Right lung (tissue), 5 donors: ENCODE measurements around the gene PTH2. TPM values are rescaled to one million over a fixed set of nuclear protein-coding genes. Genes with fewer than 3 reads are reported as not detected.

Source experiments
- DNase-seq, 2 donors: peaks; one replicate each; pipeline ENCODE4 v3.0.0-alpha.2; 2013
- polyA plus RNA-seq, 5 donors: library from polyadenylated mRNA; unstranded; fragments of 120-200 nt; gene quantifications; one replicate each; pipeline versions ENCODE4 v1.2.1 to v1.2.3, GENCODE V29; 2013; ENCODE audit warnings: inconsistent platforms in 1 of 5, low replicate concordance in 1 of 5; ENCODE audit not compliant: insufficient read length in 5 of 5, insufficient read depth in 1 of 5

The PTH2 gene
- polyA plus RNA-seq, 5 donors, result not detected

DNA sequence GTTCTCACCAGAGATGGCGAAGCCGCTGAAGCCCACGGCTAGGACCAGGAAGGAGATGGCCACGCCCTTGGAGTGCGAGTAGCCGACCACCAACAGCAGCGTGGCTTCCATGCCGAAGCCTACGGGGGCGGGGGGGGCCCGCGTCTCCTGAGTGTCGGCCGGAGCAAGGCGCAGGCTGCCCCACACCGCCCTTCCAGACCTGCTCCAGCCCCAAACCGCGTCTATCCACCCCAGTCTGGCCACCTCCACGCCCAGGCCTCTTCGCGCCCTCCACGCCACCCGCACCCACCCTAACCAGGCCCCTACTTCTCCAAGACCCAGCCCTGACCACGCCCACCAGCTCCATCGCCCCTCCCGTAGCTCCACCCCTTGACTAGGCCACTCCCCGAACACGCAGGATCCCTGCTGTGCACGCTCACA is 8.1 kb upstream of the PTH2 start:
- no peak for DNase-seq

DNA sequence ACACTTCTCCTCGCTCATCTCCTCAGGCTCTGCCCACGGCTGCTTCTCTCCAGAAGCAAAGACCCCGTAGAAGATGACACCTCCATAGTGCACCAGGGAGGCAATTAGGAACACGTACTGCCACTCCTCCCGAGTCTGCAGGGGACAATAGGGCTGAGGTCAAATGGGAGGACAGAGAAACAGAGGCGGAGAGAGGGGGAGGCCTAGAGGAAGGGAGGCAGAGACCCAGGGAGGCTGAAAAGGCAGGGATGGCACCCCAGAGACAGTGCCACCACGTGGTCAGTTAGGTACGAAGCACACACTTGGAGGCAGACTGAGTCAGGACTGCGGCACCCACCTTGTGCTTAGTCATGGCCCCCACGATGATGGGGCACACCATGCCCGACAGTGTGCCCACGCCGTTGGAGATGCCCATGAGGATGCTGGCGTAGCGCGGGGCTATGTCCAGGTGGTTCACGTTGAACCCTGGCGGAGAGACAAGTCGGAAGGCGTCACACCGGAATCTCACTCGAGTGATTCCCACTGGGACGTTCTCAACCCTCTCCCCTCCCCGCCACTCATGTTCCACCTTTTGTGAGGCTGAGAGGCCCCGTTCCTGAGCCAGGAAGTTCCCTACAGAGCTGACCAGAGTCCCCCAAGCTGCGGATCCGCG is 7.6 kb upstream of the PTH2 start:
- DNase-seq, result no peak

DNA sequence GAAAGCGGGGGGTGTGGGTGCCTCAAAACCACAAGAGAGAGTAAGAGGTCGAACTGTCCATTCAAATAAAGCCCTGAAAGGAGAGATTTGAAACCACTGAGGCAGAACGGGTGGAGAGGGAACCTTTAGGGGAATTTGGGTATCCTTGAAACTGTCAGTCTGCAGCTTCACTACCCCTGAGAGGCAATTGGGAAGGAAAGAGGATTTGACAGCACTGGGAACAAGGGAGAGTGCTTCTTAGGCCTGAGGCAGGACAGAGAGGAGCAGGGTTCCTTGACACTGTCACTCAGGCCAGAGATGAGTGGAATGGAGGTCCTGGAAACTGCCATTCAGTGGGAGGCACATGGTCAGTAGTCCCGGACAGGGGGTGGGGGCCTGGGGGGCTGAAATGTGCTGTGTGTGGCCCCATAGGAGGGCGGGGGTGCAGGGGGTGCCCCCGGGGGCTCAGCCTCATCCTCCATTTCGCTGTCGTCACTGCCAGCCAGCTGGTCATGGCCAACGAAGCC is 7.0 kb upstream of the PTH2 start:
- no peak for DNase-seq

DNA sequence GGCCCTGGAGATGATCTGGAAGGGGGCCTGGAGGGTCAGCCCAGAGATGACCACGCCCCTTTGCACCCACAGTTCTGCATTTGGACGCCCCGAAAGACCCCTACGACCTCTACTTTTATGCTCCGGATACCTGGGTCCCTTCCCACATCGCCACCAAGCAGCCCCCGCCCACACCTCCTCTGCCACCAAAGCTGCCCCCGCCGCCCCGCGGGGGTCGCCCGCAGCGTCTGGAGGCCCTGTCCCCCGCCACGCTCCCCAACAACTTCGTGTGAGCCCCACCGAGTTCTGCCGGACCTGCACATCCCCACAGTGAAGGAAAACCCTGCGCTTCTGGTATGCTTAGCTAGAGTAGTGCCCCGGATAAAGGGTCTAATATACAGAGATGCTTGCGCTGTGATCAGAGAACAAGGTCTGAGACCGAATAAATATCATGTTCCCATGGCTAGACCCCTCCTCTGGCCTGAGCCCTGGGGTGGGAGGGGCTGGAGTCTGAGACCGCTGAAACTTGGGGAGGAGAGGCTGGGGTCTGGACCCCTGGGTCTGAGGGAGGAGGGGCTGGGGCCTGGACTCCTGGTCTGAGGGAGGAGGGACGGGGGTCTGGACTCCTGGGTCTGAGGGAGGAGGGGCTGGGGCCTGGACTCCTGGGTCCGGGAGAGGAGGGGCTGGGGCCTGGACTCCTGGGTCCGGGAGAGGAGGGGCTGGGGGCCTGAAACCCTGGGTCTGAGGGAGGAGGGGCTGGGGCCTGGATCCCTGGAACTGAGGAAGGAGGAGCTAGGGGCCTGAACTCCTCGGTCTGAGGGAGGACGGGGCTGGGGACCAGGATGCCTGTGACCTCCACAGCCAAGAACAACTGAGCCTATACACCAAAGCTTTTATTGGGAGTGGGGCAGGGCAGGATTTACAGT is 5.6 kb upstream of the PTH2 start:
- DNase-seq, result no peak

DNA sequence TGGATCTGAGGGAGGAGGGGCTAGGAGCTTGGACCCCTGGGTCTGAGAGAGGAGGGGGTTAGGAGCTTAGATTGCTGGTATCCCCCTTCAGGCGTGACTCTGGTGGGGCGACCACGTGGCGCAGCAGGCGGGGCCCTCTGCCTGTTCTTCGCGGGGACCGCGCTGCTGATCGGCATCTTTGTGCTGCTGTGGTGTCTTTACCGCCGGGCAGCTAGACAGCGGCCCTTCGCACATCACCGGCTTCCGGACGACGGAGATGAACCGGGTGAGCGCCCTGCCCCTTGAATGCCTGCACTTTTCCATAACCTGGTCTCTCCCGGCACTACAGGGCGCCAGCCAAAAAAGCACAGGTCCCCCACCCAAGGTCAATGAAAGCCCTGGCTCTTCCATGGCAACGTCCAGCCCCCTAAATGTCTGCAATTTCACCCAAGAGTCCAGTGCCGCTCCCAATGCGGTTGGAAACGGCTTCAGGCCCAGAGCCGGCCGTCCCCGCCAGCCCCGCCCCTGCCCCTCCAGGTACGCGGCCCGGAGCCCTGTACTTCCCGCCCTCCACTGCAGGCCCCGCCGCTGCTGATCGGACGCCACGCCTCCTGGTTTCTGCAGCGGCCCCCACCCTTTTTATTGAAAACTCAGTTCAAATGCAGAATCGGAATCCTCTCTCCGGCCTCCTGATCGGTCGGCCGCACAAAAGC is 4.8 kb upstream of the PTH2 start:
- no peak for DNase-seq

DNA sequence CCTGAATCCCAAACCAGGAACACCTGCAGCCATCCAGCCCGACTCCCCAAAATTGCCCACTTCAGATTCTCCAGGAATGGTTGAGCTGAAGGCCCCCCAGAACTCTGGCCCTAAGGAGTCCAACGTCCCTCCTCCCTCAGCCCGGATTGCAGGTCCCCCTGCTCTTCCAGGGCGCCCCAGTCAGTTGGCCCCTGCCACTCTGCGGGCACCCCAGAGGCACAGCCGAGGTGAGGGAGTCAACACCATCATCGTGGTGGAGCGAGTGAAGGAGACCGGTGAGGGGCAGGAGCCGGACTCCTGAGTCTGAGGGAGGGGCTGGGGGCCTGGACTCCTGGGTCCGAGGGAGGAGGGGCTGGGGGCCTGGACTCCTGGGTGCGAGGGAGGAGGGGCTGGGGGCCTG is 4.1 kb upstream of the PTH2 start:
- DNase-seq, result no peak

DNA sequence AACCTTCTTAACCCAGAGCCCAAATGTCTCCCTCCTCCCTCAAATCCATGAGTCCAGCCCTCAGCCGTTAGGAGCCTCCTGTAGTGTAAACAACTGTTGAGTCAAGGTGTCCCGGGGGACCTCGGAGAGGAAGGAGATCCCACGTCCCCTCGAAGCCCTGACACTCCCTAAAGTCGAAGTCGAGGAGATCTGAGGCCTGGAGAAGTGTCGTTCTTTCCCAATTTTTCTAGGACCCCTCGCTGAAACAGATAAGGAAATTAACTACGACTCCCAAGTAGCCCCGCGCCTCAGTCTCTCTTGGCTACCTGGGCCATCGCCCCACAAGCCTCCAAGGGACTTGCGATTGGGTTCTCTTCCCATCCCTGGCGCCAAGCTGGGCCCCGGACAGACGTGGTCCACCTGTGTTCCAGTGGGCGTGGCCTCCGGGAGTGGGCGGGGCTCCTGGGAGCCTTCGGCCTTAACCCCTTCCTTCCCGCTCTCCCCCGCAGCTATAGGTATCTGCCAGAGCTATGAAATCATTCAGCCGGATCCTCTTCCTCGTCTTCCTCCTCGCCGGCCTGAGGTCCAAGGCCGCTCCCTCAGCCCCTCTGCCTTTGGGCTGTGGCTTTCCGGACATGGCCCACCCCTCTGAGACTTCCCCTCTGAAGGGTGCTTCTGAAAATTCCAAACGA is 2.8 kb upstream of the PTH2 start:
- no peak for DNase-seq

DNA sequence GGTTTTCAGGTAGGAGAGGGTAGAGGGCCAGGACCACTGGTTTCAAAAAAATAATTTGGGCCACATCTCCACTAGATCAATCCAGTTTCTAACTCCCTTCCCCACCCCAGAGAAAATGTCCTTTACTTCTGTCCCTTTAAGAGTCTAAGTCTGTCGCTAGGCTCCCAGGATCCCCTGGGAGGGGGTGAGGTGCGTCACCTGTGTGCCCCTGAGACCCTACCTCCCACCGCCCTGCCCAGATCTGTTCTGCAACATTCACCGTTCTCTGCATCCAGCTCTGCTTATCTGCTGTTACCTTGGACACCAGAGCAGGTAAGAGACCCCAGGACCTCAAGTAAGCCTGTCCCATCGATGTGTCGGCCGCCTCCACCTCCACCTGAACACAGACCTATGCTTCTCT is 1.9 kb upstream of the PTH2 start, which contains the start of gene GFY:
GFY (plus strand) TSS at position 211 of the 400 bp plus-strand sequence. CDS start 1,043 bp downstream, outside the sequence.
- DNase-seq, result no peak

DNA sequence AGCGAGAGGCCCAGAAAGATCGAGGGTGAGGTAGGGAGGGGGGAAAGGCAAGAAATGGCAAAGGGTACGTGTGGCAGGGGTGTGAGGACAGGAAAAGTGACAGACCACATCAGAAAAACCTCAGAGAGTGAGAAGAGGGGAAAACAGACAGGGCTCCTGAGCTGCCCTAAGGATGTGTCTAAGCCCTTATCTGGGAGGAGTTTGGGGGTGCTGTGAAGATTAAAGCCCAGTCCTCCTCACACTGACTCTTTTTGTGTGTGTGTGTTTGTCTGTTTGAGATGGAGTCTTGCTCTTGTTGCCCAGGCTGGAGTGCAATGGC is 703 bp upstream of the PTH2 start:
- DNase-seq, result no peak

DNA sequence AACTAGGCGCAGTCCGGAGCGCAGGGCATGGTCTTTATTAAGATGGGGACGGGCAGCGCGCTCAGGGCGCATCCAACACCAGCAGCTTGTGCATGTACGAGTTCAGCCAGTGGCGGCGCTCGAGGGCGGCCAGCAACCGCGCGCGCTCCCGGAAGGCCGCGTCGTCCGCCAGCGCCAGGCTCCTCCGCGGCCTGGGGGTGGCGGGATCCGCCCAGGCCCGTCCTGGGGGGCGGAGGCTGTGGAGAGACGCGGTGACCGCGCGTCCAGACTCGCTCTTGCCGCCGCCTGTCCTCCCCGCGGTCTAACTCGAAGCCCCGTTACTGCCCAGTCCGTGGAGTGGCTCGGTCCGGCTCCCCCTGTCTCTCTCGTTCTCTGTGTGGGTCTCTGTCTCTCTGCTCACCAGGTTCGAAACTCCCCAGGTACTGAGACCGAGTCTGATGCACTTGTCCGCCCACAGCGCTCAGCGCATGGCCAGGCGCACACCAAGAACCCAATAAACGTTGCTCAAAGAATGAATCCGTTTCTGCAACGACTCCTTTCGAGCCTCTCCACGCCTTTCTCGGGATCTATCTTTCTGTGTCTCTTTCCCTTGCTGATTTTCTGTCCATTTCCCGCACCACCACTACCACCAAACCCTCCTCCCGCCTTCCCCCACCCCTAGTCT is 702 bp downstream of the PTH2 start:
- no peak for DNase-seq

DNA sequence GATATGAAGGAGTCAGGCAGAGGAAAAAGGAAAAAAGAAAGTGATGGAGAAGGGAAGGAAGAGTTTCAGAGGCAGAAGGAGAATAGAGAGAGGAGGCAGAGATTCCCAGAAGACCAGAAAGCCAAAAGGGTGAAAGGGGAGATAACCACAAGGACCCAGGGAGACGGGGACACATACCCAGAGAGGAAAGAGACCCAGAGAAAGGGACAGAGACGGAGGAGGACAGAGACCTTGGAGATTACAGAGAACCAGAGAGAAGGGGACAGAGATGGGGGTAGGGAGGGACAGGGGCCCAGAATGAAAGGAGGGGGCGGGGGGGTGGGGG is 1.4 kb downstream of the PTH2 start:
- no peak for DNase-seq

DNA sequence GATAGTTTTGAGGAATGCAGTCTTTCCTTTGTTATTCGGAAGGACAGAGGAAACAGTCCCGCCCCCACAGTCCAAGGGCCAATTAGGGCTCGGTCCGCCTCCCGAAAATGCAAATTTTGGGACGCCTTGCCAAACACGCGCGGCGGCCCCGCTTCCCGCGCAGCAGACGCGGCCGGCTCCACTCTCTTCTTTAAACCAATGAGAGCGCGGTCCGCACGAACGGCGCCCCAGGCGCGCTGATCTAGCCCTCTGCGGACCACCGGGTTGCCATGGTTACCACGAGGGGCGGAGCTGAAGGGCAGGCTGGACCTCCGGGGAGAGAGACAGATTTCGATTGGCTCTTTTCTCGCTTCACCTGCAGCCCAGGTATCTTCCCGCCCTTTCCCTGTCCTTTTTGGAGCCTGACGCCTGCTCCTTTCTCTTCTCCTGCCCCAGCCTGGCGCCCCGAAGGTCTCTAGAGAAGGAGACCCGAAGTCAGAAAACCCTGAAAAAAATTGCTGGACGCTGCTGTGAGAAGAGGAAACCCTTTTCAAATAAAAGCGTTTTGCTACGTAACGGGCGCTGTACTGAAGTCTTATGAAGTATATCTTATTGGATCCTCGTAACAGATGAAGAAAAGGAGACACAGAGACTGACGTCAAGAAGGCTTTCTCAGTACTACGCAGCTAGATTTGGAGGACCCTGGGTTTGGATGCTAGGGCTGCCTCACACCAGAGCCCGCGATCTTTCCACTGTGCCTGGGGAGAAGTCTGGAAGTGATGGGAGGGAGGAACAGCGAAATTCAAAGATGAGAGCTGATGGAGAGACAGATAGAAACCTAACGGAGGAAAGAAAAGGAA is 2.0 kb downstream of the PTH2 start:
- DNase-seq, result peak; percentile 68 to 77

DNA sequence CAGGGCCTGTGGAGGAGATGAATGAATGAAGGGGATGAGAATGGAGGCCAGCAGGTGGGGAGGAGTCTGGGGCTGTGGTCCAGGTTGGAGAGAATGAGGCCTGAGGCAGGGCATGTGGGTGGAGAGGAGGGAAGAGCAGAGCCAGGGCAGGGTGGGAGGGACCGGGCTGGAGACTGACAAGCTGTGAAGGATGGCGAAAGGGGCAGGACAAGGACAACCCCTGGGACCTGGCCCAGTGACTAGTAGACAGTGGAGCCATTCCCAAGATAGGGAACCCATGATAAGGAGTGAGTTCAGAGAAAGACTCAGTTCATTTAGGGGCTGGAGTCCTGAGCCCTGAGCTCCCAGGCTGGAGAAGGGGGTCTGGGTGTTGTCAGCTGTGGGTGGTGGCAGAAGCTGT is 3.0 kb downstream of the PTH2 start:
- DNase-seq, result no peak

DNA sequence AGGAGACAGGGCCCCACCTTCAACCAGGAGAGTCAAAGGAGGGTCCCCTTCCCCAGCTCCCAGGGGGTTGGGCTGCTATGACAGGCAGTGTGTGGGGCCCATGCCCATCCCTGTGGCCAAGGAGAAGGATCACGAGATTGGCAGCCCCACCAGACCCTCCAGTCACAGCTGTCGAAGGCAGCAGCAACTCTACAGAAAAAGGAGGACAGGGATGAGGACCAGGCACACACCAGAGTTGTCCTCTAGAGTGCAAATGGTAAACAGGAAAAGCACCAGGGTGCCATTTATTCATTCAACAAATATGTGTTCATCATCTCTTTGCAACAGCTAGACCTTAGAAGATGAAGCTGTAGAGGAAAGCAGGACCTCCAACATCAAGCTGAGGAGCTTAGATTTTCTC is 4.1 kb downstream of the PTH2 start:
- DNase-seq, result no peak

DNA sequence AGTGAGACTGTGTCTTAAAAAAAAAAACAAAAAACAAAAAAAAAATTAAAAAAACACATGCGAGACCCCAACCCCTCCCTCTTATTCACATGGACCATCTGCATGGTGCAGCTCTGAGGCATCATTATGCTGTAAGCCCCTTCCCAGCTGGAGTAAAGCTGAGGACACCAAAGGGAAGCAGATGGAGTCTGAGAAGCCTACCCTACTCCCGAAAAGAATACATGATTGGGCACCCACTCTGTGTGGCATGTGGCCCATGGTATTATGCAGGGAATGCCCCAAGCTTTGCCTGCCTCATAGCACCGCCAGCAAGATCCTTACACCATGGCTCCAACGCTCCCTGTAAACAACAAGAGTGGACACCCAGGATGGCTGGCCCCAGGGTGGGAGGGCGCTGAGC is 4.7 kb downstream of the PTH2 start:
- DNase-seq, result no peak

DNA sequence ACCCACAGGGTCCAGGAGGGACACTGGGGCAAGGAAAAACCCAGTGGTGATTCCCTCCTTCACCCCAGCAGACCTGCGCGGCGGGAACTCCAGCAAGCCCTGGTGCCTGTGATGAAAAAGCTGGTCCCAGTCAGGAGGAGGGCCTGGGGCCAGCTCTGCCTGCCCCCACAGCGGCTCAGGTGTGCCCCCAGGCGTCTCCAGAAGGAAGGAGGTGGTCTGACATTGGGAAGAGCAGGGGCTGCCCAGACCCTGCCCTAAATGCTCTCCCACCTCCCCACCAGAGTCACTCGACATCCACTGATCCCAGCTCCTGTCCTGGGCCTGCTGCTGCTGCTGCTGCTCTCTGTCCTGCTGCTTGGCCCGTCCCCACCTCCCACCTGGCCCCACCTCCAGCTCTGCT is 6.2 kb downstream of the PTH2 start:
- no peak for DNase-seq

DNA sequence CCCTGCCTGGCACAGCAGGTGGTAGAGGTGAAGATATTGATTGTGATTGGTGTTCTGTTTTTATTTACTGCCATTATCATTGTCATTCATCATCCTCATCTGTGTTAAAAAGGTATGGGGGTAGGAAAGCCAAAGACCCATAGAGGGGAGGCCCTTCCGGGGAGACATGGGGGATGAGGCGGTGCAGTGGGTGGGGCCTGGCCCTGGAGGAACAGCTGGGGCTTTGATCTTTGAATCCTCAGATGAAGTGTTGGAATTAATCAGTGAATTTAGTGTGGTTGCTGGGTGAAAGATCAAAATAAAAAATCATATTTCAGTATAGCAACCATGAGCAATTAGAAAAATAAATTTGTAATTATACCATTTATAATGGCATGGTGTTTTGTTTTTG is 7.4 kb downstream of the PTH2 start:
- DNase-seq, result no peak

DNA sequence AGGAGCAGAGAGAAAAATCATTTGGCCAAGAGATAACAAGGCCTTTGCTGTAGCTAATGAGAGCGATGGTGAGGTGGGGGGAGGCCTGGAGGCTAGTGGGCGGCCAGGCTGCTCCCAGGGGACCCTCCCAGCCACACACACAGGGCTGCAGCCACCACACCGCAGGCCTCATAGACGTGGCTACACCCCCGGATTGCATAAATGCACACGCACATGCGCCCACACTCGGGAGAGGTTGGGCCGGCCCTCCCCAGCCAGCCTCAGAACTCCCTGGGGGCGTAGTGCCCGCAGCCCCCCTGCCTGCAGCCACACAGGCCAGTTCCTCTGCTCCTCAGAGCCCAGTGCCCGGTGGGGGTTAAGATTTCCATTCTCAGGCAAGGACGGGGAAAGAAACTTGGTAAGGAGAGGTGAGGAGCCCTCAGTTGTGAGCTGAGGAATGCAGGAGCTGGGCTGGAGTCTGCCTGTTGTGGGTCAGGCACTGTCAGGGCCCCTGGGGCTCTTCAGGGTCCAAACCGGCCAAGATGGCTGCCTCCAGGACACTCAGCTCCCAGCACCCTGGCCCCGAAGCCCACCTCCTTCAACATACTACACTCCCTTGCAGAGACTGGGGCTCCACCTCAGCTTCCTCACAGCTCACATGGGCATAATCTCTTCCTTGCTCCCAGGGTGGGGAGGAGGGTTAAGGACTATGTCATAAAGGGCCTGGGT is 8.0 kb downstream of the PTH2 start:
- no peak for DNase-seq

DNA sequence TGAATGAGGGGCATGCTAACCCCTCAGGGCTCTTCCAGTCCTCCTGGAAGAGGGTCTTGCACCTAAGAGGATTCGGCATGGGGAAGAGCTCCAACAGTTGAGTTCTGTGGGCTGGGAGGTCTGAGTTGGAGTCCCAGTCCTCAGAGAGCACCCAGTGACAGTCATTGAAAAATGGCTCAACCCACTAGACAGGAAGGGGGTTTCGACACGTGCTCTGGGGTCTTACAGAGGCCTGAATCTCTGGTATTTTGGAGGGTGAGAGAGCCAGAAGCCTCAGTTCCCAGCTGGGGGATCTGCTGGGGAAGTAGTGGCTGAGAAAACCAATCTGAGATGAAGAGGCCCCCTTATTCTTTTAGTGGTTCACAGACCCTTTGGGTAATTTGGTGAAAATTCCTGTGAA is 9.0 kb downstream of the PTH2 start:
- DNase-seq, result no peak

DNA sequence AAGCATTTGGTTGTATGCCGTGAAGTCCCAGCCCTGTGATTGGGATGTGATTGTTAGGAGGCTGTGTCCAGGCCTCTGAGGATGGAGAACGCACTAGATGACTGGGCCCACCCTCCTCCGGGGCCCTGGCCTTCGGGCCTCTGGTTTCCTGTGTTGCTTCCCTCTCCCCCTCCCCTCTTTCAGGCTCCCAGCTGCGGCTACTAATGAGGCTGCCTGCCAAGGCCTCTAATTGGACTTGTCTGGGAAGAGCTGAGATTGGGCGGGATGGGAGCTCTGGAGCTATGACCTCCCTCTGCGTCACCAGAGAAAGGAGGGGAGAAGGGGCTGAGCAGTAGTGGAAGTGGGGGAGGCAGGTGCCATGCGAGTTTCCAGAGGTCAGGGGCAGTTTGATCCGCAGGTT is 9.9 kb downstream of the PTH2 start:
- DNase-seq, result peak; percentile 51 to 64
